Right atrium auricular region (tissue), 2 donors: ENCODE data around the gene ACR. TPM values are rescaled to one million over a fixed set of nuclear protein-coding genes. Genes with fewer than 3 reads are reported as not detected.

Experiments used
- DNase-seq: peaks from one replicate; pipeline ENCODE4 v3.0.0-alpha.2; 2019; ENCODE audit warnings: low spot score
- H3K27ac ChIP-seq, 2 donors: fragments of 200-600 bp; sonication (generic); 1 replicate in 1 of 2; 2 replicates in 1 of 2; pipeline ENCODE4 v1.5.1; 2016 to 2019
- H3K27me3 ChIP-seq, 2 donors: fragments of 200-600 bp; sonication (generic); one replicate each; pipeline versions ENCODE4 v1.5.1 to v1.6.0; 2017 to 2019
- H3K36me3 ChIP-seq: fragments of 200-600 bp; sonication (generic); one replicate; pipeline ENCODE4 v1.5.1; 2016
- H3K4me1 ChIP-seq, 2 donors: fragments of 200-600 bp; sonication (generic); one replicate each; pipeline versions ENCODE4 v1.5.1 to v1.6.0; 2017 to 2019
- H3K4me3 ChIP-seq, 2 donors: fragments of 200-600 bp; sonication (generic); 1 replicate in 1 of 2; 2 replicates in 1 of 2; pipeline ENCODE4 v1.5.1; 2017 to 2019; ENCODE audit warnings: mild to moderate bottlenecking in 1 of 2, moderate library complexity in 1 of 2
- H3K9me3 ChIP-seq, 2 donors: fragments of 200-600 bp; sonication (generic); one replicate each; pipeline ENCODE4 v1.5.1; 2019
- CTCF ChIP-seq, 2 donors: fragments of 200-600 bp; sonication (generic); IDR thresholded peaks; one replicate each; pipeline ENCODE4 v1.5.1; 2019; ENCODE audit warnings: antibody characterized with exemption in 2 of 2
- total RNA-seq, 2 donors: library from RNA; depleted of rRNA; stranded (reverse); fragments of >200 nt; gene quantifications; one replicate each; pipeline ENCODE4 v1.1.0, GENCODE V29; 2016

The ACR gene
- total RNA-seq, 2 donors from 2014 or later, result 0.39 TPM; not detected in 1

DNA sequence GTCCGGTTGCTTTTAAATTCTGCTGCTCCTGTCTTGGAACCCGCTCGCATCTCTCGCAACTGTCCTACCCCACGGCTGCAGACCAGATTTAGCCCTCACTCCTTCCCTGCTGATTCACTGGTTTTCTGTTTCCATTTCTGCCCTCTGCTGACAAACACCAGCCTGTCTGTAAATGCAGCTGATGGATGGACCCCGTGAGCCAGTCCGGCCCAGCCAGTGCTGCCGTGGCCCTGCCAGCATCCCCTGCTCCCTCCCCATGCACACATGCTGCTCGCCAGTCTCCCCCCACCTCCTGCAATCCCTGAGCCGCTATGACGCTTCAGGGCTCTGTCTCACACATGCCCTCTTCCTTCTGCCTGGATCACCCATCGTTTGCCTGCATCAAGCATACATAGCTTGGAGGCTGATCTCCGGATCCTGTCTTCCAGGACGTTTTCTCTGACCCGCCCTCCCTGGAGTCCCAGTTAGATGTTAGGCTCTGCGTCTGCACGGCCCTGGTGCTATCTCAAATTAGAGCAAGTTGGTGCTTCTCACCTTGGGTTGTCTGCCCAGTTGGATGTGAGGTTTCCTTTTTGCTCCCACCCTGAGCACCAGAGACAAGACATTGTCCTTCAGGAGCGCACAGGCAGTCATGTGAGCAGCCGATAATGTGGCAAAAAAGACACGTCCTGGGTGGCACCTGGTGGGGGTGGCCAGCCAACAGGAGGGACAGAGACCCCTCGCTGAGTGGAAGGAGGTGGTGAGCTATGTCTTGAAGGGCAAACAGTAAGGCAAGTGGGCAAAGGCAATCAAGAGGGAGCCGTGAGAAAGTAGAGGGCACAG is 4.3 kb upstream of the ACR start:
- no peak overlapping the region for H3K27ac ChIP-seq
- H3K9me3 ChIP-seq, result no peaks in the 10 kb centered on the region
- H3K27me3 ChIP-seq, result peaks cover 0 to 10% of the 10 kb centered on the region in 2 donors
- H3K36me3 ChIP-seq, result no peaks in the 10 kb centered on the region
- DNase-seq, result no peak
- no peak for TF ChIP-seq CTCF (IDR thresholded peaks at IDR 0.05)
- no peak overlapping the region for H3K4me3 ChIP-seq
- peaks cover 0 to 13% of the 10 kb centered on the region in 2 donors for H3K4me1 ChIP-seq

- peaks cover 0 to 10% of the 10 kb centered on the region in 2 donors for H3K27me3 ChIP-seq
- H3K9me3 ChIP-seq, result no peaks in the 10 kb centered on the region
- no peak for DNase-seq
- peaks cover 0 to 13% of the 10 kb centered on the region in 2 donors for H3K4me1 ChIP-seq
- no peaks in the 10 kb centered on the region for H3K36me3 ChIP-seq
- no peak for TF ChIP-seq CTCF (IDR thresholded peaks at IDR 0.05)
- no peak overlapping the region for H3K4me3 ChIP-seq
- no peak overlapping the region for H3K27ac ChIP-seq
Measured at GRCh38 chr22:50734343-50734771, 3.6 kb upstream of the ACR start.

DNA sequence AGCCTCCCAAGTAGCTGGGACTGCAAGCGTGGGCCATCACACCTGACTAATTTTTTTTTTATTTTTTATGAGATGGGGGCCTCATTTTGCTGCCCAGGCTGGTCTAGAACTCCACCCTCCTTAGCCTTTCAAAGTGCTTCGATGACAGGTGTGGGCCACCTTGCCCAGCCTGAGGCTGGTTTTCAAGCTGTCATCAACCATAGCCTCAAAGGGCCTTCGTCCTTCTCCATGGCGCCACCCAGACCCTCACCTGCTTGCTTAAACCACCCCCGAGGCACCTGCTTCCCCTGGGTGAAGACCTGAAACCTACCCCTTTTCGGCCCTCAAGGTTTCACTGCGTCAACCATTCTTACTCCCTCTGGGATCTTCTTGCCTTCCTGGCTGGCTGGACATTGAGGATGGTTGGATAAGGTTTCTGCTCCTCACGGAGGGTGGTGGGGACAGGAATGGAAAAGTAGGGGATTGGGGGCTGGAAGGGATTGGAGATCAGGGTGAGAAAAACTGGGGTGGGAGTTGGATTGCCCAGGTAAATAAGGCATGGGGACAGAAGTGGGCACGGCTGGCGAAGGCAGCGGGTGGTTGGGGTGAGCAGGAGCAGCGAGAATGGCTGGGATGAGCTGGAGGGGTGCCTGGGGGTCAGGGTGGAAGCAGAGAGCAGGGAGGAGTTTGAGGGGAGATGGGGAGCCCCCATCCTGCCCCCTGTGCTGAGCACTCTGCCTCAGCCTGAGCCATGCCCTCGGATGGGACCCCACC is 2.8 kb upstream of the ACR start:
- Histone ChIP-seq H3K36me3 (no peaks in the 10 kb centered on the region), H3K4me3 (no peak overlapping the region), H3K9me3 (no peaks in the 10 kb centered on the region), H3K4me1 (peaks cover 0 to 13% of the 10 kb centered on the region in 2 donors), H3K27me3 (peaks cover 0 to 10% of the 10 kb centered on the region in 2 donors), H3K27ac (no peak overlapping the region)
- DNase-seq, result no peak
- TF ChIP-seq CTCF (IDR thresholded peaks at IDR 0.05), result no peak

- no peak for TF ChIP-seq CTCF (IDR thresholded peaks at IDR 0.05)
- no peaks in the 10 kb centered on the region for H3K9me3 ChIP-seq
- H3K27ac ChIP-seq, result no peak overlapping the region
- H3K4me1 ChIP-seq, result peaks cover 0 to 13% of the 10 kb centered on the region in 2 donors
- H3K4me3 ChIP-seq, result no peak overlapping the region
- DNase-seq, result no peak
- H3K27me3 ChIP-seq, result peaks cover 0 to 8% of the 10 kb centered on the region in 2 donors
- no peaks in the 10 kb centered on the region for H3K36me3 ChIP-seq
Measured at GRCh38 chr22:50735739-50736030, 2.3 kb upstream of the ACR start.

DNA sequence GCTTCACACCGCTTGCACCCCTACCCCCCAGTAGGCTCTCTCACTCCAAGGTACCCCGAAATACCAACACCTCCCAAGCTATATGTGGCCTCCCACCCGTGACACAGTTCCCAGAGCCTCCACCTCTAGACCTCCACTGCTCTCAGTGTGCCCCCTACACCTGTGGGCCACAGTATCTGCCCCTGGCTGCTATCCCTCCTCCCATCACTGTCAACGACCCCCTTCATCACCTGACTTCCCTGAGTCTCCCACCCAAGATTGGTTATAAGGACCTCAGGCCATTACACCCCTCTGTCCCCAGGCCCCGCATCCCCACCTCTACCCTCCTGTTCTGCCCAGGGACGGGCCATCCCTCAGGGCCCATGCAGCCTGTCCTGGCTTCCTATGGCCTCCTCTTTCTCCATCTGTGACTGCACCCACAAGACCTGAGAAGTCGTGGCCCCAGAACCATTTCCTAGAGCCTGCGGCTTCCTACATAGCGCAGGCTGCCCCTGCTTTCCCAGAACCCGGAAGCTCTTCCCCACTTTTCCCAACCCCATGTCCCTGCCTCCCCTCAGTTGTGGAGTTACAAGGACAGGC is 734 bp downstream of the ACR start:
- H3K4me3 ChIP-seq, result no peak overlapping the region
- no peaks in the 10 kb centered on the region for H3K36me3 ChIP-seq
- H3K27me3 ChIP-seq, result no peaks in the 10 kb centered on the region
- H3K27ac ChIP-seq, result no peak overlapping the region
- DNase-seq, result peak; percentile 42
- H3K9me3 ChIP-seq, result no peaks in the 10 kb centered on the region
- H3K4me1 ChIP-seq, result no peaks in the 10 kb centered on the region
- TF ChIP-seq CTCF (IDR thresholded peaks at IDR 0.05), result no peak
